Inflammatory macrophage (primary cell): Measurements from ENCODE around the gene LY6G5B.
A peak's percentile ranks its signal among the peaks of the same experiment; 100 is the strongest.

ENCODE experiments used
- DNase-seq, 2 donors: peaks; one replicate each; pipeline ENCODE4 v3.0.0-alpha.2; 2020 to 2022

Gene LY6G5B

DNA sequence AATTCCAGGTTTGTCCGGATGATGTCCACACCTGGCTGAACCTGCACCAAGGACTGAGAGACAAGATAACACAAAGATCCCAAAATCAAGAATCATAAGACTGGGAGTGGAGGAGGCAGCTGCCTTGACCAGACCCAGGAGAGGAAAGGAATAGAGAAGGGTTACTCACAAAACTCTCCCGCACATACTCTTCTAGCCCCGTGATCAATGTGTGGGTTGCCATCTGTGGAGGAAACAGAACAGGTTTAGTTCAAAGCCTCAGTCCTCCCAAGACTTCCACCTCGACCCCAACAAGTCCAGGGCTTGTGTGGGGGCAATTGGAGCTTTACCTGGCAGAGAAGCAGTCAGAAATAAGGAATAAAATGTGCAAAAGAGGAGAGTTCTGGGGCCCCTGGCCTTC, 28.4 kb upstream of the LY6G5B start:
- no peak for DNase-seq

DNA sequence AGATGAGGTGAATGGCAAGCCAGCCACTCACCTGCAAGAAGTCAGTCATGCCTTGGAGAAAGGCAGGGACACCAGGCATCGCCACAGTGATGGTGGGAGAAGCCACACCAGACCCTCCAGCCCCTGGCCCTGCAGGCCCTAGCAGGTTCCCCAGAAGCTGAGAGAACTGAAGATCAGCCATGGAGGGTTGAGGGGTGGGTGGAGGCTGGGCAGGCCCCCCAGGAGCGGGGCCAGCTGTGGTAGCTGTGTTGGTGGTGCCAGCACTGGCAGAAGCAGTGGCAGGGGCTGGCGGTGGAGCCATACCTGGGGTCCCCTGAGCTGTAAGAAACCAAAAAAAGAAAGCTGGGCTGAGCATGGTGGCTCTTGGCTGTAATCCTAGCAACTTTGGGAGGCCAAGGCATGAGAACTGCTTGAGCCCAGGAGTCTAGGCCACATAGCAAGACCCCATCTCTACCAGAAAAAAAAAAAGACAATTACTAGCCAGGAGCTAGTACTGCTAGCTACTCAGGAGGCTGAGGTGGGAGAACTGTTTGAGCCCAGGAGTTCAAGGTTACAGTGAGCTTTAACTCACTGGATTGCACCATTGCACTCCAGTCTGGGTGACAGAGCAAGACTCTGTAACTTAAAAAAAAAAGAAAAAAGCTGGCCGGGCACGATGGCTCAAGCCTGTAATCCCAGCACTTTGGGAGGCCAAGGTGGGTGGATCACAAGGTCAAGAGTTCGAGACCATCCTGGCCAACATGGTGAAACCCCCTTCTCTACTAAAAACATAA, 26.8 kb upstream of the LY6G5B start:
- no peak for DNase-seq

DNA sequence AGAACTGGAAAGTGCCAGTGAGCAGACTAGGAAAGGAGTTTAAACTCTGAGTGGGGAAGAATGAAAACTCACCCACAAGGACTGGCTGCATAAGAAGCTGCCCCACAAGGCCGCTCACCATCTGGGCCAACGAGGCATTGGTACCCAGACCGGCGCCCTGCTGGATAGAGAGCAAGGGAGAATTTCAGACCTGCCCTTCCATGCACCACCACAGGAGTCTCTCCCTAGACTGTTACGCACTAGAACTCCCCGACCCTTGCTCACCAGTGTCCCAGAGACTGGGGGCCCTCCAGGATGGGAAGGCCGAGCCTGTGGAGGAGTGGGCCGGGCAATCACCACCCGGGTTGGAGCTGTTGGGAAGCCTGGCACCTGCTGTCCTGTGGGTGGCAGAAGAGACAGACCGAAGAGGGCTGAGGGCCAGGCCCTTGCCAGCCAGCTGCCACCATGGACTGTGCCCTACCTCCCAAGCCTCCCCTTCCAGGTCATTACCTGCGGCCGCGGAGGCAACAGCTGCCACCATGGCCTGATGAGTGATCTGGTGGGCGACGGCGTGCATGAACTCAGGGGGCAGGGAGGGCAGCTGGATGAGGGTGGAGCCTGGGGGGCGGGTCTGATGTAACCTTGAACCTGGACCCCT, 25.8 kb upstream of the LY6G5B start:
- no peak for DNase-seq

DNA sequence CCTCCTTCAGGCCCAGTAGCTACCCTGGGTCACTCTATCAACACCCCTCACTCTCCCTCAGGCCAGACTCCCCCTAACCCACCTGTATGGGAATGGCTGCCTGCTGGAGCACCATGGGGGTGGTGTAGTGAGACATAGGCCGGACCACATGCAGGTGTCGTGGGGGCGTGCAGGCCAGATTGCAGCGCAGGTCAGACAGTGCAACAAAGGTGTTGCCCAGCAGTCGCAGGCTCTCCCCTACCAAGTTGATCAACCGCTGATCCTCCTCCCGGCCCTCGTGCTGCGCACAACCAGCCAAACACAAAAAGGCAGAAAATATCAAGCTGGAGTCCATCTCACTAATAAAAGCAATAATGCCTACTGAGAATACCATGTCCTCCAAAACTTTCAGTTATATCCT, 24.5 kb upstream of the LY6G5B start:
- no peak for DNase-seq

DNA sequence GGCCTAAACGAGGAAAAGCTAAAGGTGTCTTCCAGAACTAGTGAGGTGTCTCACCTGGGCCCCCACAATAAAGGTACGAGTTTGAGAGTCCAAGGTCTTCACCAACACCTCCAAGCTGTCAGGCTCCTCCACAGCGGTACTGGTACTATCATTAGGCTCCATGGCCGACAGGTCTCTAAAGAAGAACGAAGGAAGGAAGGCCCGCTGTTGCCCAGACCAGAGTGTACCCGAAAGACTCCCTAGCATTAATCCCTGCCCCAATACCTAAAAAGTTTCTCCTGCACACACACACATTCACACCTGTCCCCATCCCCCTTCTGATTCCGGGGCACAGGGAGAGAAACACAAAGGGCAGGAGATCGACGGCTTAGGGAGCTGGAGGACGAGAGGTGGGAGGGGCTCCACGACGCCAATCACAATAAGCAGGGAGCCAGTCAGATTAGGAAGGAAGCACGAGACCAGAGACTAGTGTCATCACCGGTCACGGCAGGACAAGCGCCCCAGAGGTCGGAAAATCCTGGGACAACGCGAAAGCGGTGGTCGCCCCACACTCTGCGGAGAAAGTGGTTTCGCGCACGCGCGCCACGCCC, 18.1 kb upstream of the LY6G5B start:
- peak; percentile 82 to 90 for DNase-seq

DNA sequence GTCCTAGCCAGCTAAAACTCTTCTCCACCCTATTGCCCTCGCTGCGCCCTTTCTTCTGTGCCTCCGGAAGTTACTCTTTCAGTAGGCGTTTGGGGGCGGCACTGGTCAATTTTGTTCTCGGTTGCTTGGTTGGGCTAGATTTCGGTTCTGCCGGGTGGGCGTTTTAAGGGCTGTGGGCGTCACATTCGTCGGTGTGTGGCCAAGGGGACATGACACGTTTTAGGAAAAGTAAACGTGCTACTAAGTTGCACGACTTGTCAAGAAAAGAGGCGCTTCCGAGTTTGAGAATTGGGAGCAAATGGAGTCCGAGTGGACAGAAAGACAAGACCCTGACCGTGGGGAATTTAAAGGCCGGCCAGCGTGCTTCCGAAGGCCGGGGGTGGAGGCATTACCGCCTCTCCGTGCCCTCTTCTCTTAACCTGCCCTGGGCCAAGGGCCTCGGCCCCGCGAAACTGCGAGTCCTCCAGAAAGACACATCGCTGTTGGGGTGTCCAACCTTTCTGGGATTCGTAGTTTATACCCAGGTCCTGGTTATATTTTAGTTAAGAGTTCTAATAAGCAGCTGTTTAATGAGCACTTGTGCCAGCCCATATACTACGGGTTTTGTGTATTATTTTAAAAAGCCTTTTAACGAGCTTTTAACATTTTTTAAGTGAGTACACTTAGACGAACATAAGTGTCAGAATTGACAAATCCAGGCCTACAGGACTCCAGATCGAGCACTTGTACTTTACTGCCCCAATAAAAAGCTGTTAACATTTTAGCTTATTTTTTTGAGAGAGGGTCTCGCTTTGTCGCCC, 16.7 kb upstream of the LY6G5B start:
- DNase-seq, result peak; percentile 90 to 93

DNA sequence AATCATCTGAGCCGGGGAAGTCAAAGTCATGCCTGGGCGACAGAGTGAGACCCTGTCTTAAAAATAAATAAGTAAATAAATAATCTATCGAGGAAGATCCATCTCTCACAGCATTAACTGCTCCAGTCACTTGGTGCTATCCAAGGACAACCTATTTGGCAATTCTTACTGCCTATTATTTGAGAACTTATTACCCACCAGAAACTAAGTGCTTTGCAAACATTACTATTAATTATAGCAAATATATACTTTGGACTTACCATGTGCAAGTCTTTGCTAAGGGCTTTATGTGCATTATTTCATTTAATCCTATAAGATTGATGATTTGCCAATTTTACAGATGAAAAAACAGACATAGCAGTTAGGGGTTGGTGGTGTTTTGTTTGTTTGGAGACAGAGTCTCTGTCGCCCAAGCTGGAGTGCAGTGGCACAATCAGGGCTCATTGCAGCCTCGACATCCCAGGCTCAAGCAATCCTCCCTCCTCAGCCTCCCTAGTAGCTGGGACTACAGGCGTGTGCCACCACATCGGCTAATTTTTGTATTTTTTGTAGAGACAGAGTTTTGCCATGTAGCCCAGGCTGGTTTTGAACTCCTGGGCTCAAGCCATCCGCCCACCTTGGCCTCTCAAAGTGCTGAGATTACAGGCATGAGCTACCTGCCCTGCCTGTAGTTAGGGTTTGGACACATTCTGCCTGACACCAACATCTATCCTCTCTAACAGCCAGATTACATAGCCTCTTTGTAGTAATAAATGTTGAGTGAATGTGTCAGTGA, 15.0 kb upstream of the LY6G5B start:
- DNase-seq, result no peak

DNA sequence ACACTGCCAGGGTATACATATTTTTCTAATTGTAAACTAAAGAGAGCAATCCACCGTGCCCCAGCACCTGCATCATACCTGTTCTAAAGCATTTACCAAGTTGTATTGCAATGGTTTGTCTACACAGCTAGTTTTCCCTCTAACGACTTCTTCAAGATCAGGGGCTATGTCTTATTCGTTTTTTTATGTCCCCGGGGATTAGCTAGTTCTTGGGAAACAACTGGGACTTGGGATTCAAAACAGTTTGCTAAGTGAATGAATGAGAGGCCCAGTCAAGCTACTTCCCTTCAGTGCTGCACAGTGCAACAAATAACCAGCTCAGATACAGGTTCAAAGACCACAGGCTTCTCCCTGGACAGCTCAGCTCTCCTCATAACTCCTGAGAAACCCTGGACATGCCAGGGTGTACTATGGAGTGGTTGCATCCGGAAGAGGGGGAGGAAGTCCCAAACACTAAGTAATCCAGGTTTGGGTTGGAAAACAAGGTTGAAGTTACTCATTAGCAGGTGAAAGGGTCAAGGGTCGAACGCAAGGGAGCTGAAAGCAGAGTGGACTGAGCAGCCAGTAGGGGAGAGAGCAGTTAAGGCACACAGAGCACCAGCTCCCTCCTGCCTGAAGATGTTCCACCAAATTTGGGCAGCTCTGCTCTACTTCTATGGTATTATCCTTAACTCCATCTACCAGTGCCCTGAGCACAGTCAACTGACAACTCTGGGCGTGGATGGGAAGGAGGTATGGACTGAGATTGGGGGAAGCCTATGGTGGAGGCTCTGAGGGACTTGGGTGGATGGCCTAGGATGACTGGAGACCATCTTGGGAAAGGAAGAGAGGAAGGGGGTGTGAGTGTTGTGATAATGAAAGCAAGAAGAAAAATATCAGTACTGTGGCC, 14.2 kb upstream of the LY6G5B start, which contains the start of gene APOM:
TSS of gene APOM (plus strand) at position 546 of the 889 bp plus-strand sequence. CDS start at position 619, 73 bp downstream.
- no peak for DNase-seq

DNA sequence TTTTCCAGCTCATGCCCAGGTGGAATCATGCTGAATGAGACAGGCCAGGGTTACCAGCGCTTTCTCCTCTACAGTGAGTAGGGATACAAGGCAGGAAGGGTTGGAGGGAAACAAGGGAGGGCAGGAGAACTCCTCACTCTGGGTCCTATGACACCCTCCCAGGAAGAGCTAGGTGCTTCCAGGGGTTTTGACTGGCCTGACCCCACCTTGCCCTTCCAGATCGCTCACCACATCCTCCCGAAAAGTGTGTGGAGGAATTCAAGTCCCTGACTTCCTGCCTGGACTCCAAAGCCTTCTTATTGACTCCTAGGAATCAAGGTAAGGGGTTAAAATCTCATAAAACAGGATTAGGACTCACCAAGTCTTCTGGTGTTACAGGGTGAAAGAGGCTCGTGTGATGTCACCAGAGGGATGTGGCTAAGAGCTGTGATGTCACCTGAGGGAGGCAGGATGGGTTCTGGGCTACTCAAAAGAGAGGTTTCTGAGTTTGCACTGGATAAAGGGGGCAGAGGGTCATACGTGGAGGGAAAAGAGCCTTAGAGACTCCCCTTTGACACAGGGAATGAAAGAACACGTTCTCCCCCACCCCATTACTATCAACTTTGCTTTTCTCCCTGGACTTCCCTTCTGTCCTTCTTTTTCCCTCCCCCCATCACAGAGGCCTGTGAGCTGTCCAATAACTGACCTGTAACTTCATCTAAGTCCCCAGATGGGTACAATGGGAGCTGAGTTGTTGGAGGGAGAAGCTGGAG, 12.2 kb upstream of the LY6G5B start:
- DNase-seq, result no peak

DNA sequence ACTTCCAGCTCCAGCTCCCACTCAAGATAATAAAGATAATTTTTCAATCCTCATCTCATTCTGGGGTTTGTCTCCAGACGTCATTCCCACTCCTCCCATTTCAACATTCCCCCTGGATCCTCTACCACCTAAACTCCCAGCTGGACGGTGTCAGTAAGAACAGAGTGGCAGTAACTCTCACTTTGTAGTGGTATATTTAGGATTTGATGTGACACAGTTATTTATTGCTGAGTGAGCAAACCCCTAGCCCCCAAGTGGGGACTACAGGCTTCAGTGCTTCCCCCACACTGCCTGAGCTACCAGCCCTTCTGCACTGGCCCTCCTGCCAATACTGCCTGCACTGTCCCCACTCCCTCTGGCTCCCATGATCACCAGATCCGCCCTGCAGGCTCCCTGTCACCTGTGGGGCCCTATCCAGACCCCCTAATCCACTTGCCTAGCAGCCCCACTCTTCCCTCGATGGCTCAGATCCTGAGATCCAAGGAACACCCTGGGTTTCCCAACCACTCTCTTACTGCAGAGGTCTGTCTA, 11.6 kb upstream of the LY6G5B start:
- no peak for DNase-seq

DNA sequence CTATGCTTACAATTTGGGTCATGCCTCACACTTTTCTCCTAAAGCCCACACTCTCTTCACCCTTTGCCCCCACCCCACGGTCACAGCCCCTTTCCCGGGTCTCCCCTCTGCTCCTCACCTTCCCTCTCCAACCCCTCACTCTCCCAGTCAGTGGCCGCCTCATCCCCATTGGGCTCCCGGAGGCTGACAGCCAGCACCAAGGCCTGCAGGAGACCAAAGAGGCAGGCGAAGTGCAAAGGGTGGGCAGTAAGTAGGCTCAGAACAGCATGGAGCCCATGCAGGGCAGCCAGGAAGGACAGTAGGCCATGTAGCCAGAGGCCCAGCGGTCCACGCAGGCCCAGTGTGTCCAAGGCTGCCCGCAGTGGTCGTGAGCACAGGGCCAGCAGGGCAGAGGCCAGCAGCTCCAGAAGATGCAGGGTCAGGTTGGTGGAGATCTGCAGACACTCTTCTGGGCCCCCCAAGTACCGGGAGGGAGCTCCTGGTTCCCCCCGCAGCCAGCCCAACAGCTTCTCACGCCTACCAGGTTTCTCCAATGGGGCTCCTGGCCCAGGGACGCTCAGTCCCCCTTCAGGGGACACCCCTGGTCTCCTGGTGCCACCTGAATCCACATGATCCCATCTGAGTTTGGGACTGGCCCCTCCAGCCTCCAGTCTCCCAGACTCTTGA, 10.7 kb upstream of the LY6G5B start:
- no peak for DNase-seq

DNA sequence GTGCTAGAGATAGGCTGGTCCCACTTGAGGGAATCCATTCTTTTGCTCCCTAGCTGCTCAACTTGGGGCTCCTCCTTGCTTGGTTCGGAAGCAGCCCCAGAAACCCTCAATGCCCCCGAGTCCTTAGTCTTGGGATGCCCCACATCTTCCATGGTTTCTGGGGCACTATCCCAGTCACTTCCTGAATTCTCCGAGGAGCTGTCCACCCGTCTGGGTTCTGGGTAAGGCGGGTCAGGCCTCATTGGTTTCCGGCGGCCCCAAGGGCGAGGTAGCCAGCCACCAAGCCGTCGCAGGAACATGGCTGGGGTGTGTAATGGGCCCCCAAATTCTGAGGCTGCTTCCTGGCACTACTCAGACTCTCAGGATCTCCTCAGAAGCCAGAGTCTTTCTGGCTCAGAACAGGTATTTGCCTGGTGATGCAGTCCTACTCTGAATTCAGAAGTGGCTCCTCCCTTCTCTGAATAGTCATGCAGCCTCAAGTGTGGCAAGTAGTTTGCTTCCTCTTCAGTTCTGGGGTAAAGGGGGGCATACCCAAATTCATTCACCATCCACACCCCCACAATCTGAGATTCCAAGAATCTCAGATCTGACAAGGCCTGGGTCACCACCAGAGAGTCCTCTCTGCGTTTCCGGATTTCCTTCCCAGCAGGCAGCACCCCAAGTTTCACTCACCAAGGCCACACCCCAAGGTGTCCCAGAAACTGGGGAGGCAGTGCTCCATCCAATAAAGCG, 10.0 kb upstream of the LY6G5B start:
- DNase-seq, result peak; percentile 29 to 41

DNA sequence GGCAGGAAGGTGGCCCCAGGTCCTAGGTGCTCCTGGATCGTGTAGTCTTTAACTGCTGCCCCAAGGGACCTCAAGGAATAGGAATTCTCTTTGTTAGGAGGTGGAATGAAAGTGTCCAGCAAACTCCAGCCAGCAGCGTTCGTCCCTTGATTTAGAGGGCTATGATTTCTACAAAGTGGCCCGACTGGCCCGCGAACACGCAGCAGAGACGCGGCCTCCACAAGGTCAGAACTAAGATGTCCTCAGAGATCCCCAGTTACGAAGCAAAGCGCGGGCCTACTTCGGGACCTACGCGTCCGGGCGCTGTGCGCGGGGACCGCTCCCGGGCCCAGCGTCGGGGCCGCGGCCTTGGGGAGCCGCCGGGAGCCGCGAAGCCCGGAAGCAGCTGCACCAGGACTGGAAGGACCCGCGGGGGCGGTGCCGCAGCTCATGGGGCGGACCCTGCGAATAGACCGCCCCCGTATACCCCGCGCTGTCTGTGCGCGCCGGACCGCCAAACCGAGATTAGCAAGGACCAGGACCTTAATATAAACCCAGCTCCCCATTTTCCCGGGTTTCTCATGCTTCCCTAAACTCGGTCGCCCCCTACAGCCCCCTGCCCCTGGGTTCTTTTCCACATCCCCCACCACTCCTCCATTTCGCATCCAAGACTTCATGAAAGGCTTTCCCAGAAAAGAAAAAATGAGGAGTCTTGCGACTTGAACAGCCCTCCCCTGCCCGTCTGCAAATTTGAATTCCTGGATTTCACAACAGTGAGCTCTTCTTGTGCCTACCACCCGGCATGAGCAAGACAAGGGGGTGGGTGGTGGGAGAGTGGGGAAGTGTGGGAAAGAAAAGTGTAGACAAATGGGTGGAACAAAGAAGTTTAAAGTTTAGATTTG, 9.2 kb upstream of the LY6G5B start, which contains the start of gene C6orf47:
TSS of gene C6orf47 (minus strand) at position 398 of the 881 bp plus-strand sequence. CDS start 831 bp downstream, outside the sequence.
- peak; percentile 74 to 85 for DNase-seq

DNA sequence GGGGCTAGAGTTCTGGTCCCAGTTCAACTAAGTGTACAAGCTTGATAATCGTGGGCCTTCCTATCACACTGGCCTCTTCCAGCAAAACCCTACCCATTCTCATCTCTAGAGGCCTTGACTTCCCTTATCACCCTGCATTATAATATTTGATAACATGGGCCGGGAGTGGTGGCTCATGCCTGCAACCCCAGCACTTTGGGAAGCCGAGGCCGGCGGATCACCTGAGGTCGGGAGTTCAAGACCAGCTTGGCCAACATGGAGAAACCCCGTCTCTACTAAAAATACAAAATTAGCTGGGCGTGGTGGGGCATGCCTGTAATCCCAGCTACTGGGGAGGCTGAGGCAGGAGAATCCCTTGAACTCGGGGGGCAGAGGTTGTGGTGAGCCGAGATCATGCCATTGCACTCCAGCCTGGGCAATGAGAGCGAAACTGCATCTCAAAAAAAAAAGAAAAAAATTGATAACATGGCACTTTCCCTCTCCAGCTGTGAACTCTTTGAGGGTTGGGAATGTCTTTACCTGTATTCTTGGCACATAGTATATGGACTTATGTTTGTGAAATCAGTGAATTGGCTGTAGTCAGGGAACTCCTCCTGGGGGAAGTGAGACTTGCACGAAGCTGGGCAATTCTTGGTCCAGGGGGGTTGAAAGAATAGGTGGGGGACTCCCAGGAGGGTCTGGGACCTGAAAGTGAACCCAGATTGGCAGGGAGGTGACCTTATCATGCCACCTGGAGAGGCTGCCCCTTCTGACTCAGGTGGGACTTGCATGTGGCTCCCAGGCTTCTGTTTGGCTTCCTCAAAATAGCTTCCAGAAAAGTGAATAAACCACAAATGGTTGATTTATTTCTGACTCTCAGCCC, 8.3 kb upstream of the LY6G5B start:
- DNase-seq, result no peak

DNA sequence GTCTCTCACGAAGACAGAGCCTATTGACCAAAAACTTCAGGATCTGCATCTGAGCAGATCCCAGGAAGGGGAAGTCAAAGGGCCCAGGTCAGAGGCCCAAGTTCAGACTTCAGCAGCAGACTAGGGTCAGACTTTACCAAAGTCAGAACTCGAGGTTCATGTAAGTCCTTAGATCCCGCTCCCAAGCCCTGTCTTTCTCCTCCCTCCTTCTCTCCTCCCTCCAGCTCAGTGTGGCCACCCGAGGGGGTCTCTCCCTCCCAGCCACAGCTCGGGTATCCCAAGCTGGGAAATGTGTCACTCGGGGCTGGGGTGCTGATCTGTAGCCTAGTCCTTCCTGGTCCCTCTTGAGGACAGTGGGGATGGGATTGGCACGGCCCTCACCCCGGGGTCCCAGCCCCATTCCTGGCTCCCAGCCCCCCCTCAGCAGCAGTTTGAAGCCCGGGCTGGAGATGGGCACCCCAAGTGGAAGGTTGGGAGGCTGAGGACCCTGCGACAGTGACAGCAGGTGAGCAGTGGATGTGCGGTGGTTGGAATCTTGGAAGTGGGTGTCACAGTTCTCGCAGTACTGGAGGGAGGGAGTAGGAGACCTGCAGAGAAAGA, 7.6 kb upstream of the LY6G5B start:
- DNase-seq, result peak in 1 of 2 donors; percentile 26
